SKM-1 treated with dmso at 0.1 percent for 144 hours (cell line): ENCODE data around the gene ARL15.

Source experiments
- DNase-seq: peaks from one replicate; lab custom pipeline; 2025; ENCODE audit not compliant: unreplicated experiment; lab: John Stamatoyannopoulos, UW

The ARL15 gene

GRCh38 chr5:54214722-54215121 is 95.7 kb downstream of the ARL15 start:
- no peak for DNase-seq

GRCh38 chr5:54212331-54212730 is 98.0 kb downstream of the ARL15 start:
- no peak for DNase-seq

GRCh38 chr5:54211912-54212311 is 98.5 kb downstream of the ARL15 start:
- DNase-seq: no peak

- no peak for DNase-seq
These were observed 102.8 kb downstream of the ARL15 start for GRCh38 chr5:54207566-54207965.

- DNase-seq: no peak
These were observed 103.7 kb downstream of the ARL15 start for GRCh38 chr5:54206580-54207229.

GRCh38 chr5:54205918-54206317 is 104.5 kb downstream of the ARL15 start:
- no peak for DNase-seq

- DNase-seq: no peak
These were observed 104.9 kb downstream of the ARL15 start for GRCh38 chr5:54205453-54205852.

GRCh38 chr5:54197018-54197417 is 113.4 kb downstream of the ARL15 start:
- DNase-seq: no peak

- no peak for DNase-seq
These were observed 114.7 kb downstream of the ARL15 start for GRCh38 chr5:54195701-54196100.

- no peak for DNase-seq
These were observed 116.1 kb downstream of the ARL15 start for GRCh38 chr5:54194318-54194717.

- DNase-seq: no peak
These were observed 122.7 kb downstream of the ARL15 start for GRCh38 chr5:54187694-54188093.

GRCh38 chr5:54186912-54187445 is 123.4 kb downstream of the ARL15 start:
- DNase-seq: no peak

GRCh38 chr5:54186108-54186507 is 124.3 kb downstream of the ARL15 start:
- no peak for DNase-seq

GRCh38 chr5:54184806-54185205 is 125.6 kb downstream of the ARL15 start:
- DNase-seq: no peak

- no peak for DNase-seq
These were observed 129.7 kb downstream of the ARL15 start for GRCh38 chr5:54180630-54181031.

- no peak for DNase-seq
These were observed 131.4 kb downstream of the ARL15 start for GRCh38 chr5:54178991-54179390.

- DNase-seq: no peak
These were observed 132.2 kb downstream of the ARL15 start for GRCh38 chr5:54178207-54178606.

- peak; percentile 22 for DNase-seq
These were observed 133.3 kb downstream of the ARL15 start for GRCh38 chr5:54177058-54177457.

GRCh38 chr5:54176066-54176830 is 134.1 kb downstream of the ARL15 start:
- DNase-seq: no peak

- no peak for DNase-seq
These were observed 137.1 kb downstream of the ARL15 start for GRCh38 chr5:54173251-54173650.

- DNase-seq: no peak
These were observed 138.6 kb downstream of the ARL15 start for GRCh38 chr5:54171645-54172384.

- no peak for DNase-seq
These were observed 144.7 kb downstream of the ARL15 start for GRCh38 chr5:54165687-54166086.
